ENCODE measurements around the gene GRIN3B.

GRIN3B gene

GRCh38 chr19:1008268-1009040 lies 8.2 kb downstream of the GRIN3B start:
- DNase-seq, result no peak

- no peak for DNase-seq
Measured at GRCh38 chr19:1009041-1009980, 9.1 kb downstream of the GRIN3B start.

GRCh38 chr19:1009981-1010538 lies 9.8 kb downstream of the GRIN3B start:
- no peak for DNase-seq

- no peak for DNase-seq
Measured at GRCh38 chr19:1010586-1011510, 10.6 kb downstream of the GRIN3B start.

GRCh38 chr19:1011831-1012333 lies 11.7 kb downstream of the GRIN3B start:
- DNase-seq, result no peak

GRCh38 chr19:1012334-1012733 lies 12.1 kb downstream of the GRIN3B start:
- DNase-seq, result no peak

GRCh38 chr19:1013218-1013617 lies 13.0 kb downstream of the GRIN3B start:
- DNase-seq, result no peak

GRCh38 chr19:1014161-1015060 lies 14.2 kb downstream of the GRIN3B start:
- no peak for DNase-seq

GRCh38 chr19:1015061-1015781 lies 15.0 kb downstream of the GRIN3B start:
- DNase-seq, result no peak

- DNase-seq, result no peak
Measured at GRCh38 chr19:1015782-1016646, 15.8 kb downstream of the GRIN3B start.

- no peak for DNase-seq
Measured at GRCh38 chr19:1016647-1017114, 16.5 kb downstream of the GRIN3B start.

- DNase-seq, result no peak
Measured at GRCh38 chr19:1017115-1017905, 17.1 kb downstream of the GRIN3B start.

- DNase-seq, result no peak
Measured at GRCh38 chr19:1017906-1018305, 17.7 kb downstream of the GRIN3B start.

- DNase-seq, result no peak
Measured at GRCh38 chr19:1018393-1018792, 18.2 kb downstream of the GRIN3B start.

- DNase-seq, result no peak
Measured at GRCh38 chr19:1018932-1019615, 18.9 kb downstream of the GRIN3B start.

GRCh38 chr19:1019616-1019961 lies 19.4 kb downstream of the GRIN3B start:
- no peak for DNase-seq

- no peak for DNase-seq
Measured at GRCh38 chr19:1019980-1020867, 20.0 kb downstream of the GRIN3B start.
